GM21526 (cell line): Measurements from ENCODE around the gene CLVS2.

Source experiments
- ATAC-seq: cut with Tn5 transposase; IDR thresholded peaks from one replicate; pipeline ENCODE4 v1.9.1; 2021; ENCODE audit warnings: moderate library complexity; ENCODE audit not compliant: unreplicated experiment, low FRiP score

The CLVS2 gene

GRCh38 chr6:123022975-123023374, 26.9 kb downstream of the CLVS2 start:
- ATAC-seq: no peak

GRCh38 chr6:123024976-123025375, 28.9 kb downstream of the CLVS2 start:
- no peak for ATAC-seq

- no peak for ATAC-seq
Observed at GRCh38 chr6:123027408-123027807, 31.4 kb downstream of the CLVS2 start.

- no peak for ATAC-seq
Observed at GRCh38 chr6:123028263-123028662, 32.2 kb downstream of the CLVS2 start.

GRCh38 chr6:123030282-123030681, 34.2 kb downstream of the CLVS2 start:
- ATAC-seq: no peak

- ATAC-seq: no peak
Observed at GRCh38 chr6:123036648-123037047, 40.6 kb downstream of the CLVS2 start.

- ATAC-seq: no peak
Observed at GRCh38 chr6:123039431-123039830, 43.4 kb downstream of the CLVS2 start.

- ATAC-seq: no peak
Observed at GRCh38 chr6:123042401-123042800, 46.4 kb downstream of the CLVS2 start.

- ATAC-seq: no peak
Observed at GRCh38 chr6:123044341-123044860, 48.4 kb downstream of the CLVS2 start.

GRCh38 chr6:123053602-123054225, 57.7 kb downstream of the CLVS2 start:
- ATAC-seq: no peak

GRCh38 chr6:123055256-123055655, 59.2 kb downstream of the CLVS2 start:
- no peak for ATAC-seq

GRCh38 chr6:123062670-123063069, 66.6 kb downstream of the CLVS2 start:
- no peak for ATAC-seq

GRCh38 chr6:123064038-123064437, 68.0 kb downstream of the CLVS2 start:
- ATAC-seq: no peak

GRCh38 chr6:123074616-123075015, 78.6 kb downstream of the CLVS2 start:
- no peak for ATAC-seq

GRCh38 chr6:123085403-123085802, 89.4 kb downstream of the CLVS2 start:
- ATAC-seq: no peak

- ATAC-seq: no peak
Observed at GRCh38 chr6:123089226-123089625, 93.2 kb downstream of the CLVS2 start.

GRCh38 chr6:123091091-123091895, 95.3 kb downstream of the CLVS2 start:
- no peak for ATAC-seq

GRCh38 chr6:123091896-123092271, 95.8 kb downstream of the CLVS2 start:
- ATAC-seq: no peak

- ATAC-seq: no peak
Observed at GRCh38 chr6:123094795-123095194, 98.8 kb downstream of the CLVS2 start.

GRCh38 chr6:123105561-123105960, 109.5 kb downstream of the CLVS2 start:
- ATAC-seq: no peak

GRCh38 chr6:123116370-123116769, 120.3 kb downstream of the CLVS2 start:
- ATAC-seq: no peak
